HL-60/S4 treated with phorbol 12-myristate 13-acetate at 8.2 ng/mL for 4 days and 3 days (cell line): ENCODE data around the gene CFAP57.
"Not testable (repeated sequence)": the region's sequence is repeated elsewhere in the genome, so short reads cannot be mapped to it uniquely, and the experiment has no call there.

Experiments
- in situ Hi-C: fragments of 300-500 bp; cut with MboI; formaldehyde crosslinking; loops from 2 replicates; pipeline ENCODE4 v1.15.0; 2022; ENCODE audit warnings: low sequenced_read_pairs

CFAP57 gene

GRCh38 chr1:43171876-43172526 lies at the start of gene CFAP57, which contains the start of gene EBNA1BP2:
Gene CFAP57, plus strand, starts transcription at chr1:43172330. Its CDS starts 424 bp downstream, at chr1:43172754.
Gene EBNA1BP2, minus strand, starts transcription at chr1:43172290. Its CDS starts 172 bp downstream, at chr1:43172118.
- in situ Hi-C loops: no loop called here

DNA sequence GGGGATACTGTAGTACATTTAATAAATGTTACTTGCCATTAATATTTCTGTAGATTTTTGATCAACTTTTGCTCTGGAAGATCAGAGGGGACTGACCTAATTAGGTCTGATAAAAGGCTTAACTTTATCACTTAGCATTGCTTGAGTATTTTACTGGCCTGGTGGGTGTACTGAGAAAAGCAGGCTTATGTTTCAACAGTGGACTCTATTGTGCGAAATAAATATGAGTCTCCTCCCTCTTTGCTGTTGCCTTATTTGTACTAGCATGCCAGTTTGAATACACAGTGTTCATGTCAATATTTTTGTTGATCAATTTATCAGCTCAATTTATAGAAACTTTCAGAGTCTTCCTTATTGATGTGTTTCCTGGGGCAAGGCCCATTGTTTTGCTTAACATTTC lies 49.1 kb upstream of the CFAP57 start:
- in situ Hi-C loops: no loop called here

GRCh38 chr1:43128816-43129215 lies 43.3 kb upstream of the CFAP57 start:
- in situ Hi-C loops: no loop called here

DNA sequence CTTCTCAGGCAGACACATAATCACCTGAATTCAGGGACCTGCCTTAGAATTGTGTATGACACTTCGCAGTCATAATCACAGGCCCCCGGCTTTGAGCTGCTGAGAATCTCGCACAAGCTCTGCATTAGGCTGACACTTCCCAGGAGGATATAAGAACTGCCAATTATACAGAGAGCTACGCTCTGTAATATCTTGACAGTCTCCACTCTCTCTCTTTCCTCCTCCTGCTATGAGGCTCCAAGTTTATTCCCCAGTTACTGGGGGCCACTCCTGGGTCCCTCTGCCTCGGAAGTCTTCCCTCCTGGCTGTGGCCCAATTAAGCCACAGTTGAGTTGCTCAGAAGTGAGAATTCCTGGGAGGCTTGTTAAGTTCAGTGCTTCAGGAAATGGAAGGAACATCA lies 42.7 kb upstream of the CFAP57 start:
- in situ Hi-C loops: no loop called here

DNA sequence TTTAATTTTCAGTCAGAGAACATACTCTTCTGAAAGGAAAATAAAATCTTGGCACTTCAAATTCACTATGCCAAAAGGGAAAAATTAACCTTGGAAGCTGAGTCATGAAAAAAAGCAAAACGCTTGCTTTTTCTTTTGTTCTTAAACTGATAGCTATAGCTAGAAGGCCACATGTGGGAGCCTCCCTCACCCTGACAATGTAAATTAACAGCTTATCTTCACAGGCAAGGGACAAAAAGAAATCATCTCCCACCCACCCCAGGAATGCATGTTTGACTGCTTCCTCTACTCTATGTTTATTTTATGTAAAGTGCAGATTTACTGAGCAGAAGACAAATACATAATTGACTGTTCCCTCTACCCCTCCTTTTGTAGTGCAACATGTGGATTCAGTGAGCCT lies 38.1 kb upstream of the CFAP57 start:
- in situ Hi-C loops: no loop called here

DNA sequence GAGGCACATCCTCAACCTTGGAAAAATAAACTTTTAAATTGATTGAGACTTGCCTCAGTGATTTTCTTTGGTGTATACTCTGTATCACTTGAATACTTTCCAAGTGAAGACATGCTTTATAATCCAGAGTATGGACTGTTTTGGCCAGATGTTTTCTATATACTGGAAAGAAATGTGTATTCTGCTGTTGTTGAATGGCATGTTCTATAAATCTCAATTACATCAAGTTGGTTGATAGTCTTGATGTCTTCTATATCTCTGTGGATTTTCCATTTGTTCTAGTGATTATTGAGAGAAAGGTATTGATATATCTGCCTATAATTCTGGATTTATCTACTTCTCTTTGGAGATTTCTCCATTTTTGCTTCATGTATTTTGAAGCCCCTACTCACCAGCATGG lies 37.5 kb upstream of the CFAP57 start:
- in situ Hi-C loops: no loop called here

DNA sequence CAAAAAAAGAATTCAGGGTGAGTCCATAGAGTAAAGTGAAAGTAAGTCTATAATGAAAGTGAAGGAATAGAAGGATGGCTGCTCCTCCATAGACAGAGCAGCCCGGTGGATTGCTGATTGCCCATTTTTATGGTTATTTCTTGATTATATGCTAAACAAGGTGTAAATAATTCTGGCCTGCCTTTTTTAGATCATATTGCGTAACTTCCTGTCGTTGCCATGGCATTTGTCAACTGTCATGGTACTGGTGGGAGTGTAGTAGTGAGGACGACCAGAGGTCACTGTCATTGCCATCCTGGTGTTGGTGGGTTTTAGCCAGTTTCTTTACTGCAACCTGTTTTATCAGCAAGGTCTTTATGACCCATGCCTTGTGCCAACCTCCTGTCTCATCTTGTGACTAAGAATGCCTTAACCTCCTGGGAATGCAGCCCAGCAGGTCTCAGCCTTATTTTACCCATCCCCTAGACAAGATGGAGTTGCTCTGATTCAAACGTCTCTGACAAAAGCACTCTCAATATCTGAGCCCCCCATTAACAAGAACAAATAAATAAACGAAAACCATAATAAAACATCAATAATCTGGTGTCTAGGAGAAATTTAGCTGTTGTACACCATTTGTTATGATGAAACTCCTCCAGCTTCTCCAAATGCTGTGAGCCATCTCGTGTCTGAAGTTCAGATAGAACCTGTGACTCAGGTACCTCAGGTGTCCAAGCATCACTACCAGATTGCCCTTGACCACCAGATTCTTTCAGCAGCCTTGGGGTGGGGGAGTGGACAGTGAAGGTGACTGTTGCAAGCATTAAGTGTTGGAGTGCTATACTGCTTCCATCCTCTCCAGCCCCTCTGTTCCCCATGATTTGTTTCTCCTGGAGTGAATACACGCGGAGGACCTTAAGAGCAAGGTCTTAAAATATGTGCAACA lies 36.0 kb upstream of the CFAP57 start:
- in situ Hi-C loops: no loop called here

- in situ Hi-C loops: no loop called here
Observed at GRCh38 chr1:43137445-43138052, 34.6 kb upstream of the CFAP57 start.

DNA sequence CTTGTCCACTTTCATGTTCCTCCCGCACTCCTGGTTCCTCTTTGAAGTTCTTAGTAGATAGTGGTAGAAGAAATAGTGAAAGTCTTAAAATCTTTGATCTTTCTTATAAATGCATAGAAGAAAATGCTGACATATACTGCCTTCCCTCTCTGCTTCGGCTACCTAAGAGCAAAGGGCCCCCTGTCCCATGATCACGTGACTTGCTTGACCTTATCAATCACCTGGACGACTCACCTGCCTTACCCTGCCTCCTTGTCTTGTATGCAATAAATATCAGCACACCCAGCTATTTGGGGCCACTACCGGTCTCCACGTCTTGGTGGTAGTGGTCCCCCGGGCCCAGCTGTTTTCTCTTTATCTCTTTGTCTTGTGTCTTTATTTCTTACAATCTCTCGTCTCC lies 32.8 kb upstream of the CFAP57 start:
- in situ Hi-C loops: not testable (repeated sequence)

DNA sequence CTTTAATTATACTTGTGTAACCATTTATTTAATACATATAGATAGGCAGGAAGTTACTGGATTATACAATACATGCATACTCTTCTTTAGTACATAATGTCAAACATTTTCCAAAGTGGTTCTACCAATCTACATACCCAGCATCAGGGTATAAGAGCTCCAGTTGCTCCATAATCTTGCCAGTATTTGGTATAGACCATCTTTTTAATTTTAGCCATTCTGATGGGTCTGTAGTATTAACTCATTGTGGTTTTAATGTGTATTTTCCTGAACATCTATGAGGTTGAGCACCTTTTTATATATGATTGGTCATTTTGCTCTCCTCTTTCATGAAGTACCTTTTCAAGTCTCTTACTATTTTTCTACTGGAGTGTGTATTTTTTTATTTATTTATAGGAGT lies 32.1 kb upstream of the CFAP57 start:
- in situ Hi-C loops: no loop called here

DNA sequence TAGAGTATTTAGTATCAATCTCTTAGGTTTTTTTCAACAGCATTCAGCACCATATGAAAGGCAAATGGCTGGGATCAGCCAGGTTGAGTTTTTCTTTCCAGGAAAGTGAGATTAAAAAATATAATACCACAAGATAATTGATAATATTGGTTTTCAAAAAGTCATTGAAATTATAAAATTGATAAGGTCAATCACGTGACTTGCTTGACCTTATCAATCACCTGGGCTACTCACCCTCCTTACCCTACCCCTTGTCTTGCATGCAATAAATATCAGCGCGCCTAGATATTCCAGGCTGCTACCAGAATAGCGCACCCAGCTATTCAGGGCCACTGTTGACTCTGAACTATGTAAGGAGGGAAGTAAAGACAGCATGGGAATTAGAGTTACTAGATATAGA lies 31.5 kb upstream of the CFAP57 start:
- in situ Hi-C loops: no loop called here

DNA sequence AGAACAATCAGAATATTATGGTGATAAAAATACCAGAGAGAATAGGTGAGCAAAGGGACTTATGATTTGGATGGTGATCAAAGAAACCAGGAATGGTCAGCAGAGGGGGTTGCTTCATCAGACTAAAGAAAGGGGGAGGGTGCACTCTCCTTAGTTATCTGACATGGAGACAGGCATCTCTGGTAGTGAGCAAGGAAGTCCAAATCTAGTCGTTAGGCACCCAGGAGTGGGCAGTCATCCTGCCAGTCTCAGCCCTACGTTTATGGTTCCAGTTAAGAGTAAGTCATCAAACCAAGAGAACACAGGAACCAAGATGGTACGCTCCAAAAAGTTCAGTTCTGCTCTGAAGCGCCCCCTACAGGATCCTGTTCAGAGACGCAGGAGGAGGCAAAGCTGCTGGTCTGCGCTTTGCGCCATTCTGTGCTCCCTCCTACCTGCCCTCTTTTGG lies 28.7 kb upstream of the CFAP57 start:
- in situ Hi-C loops: no loop called here

GRCh38 chr1:43144237-43144636 lies 27.9 kb upstream of the CFAP57 start:
- in situ Hi-C loops: no loop called here

DNA sequence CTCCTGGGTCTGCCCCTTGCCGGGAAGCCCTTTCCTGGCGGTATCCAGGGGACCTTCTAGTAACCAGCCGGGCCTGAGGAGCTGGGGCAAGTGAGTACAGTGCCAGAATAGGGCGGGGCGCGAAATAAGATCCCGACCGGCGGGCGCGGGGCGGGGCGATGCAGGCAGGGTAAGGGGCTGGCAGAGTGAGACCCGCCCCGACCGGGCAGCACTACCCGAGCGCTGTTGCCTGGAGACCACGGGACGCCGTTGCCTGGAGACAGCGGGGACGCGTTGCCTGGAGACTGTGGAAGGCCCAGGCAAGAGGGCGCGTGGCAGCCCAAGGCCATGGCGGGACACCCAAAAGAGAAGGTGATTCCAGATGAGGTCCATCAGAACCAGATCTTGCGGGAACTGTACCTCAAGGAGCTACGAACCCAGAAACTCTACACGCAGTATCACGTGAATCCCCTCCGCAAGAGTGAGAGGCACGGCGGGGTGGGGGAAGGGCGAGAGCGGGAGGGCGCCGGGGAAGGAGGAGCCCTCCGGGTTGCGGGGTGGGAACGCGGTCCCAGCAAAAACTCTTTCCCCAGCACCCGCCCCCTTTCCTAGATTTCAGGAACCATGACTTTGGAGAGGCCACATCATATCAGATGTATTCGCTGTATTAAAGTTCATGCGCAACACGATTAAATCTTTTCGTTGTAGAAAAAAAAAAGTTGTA lies 24.4 kb upstream of the CFAP57 start:
- in situ Hi-C loops: no loop called here

- in situ Hi-C loops: no loop called here
Observed at GRCh38 chr1:43149889-43150288, 22.2 kb upstream of the CFAP57 start.

- in situ Hi-C loops: no loop called here
Observed at GRCh38 chr1:43152866-43153265, 19.3 kb upstream of the CFAP57 start.

- in situ Hi-C loops: no loop called here
Observed at GRCh38 chr1:43153443-43153842, 18.7 kb upstream of the CFAP57 start.

DNA sequence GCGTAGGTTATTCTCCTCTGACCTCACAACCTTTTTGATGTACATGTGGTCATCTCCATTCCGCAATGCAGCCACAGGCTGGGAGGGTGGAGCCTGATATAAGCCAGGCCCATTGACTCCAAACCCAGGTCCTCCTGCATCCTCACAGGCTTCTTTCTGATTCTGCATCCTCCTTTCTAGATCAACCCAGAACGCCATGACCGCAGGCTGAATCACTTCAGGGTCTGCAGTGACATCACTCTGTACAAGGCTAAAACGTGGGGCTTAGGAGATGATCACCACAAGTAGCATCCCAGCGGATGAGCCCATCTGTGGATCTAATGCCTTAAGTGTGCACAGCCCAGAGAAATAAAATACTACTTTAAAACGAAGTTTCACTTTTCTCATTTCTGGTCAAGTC lies 16.1 kb upstream of the CFAP57 start:
- in situ Hi-C loops: no loop called here

GRCh38 chr1:43165162-43165561 lies 7.0 kb upstream of the CFAP57 start:
- in situ Hi-C loops: no loop called here

DNA sequence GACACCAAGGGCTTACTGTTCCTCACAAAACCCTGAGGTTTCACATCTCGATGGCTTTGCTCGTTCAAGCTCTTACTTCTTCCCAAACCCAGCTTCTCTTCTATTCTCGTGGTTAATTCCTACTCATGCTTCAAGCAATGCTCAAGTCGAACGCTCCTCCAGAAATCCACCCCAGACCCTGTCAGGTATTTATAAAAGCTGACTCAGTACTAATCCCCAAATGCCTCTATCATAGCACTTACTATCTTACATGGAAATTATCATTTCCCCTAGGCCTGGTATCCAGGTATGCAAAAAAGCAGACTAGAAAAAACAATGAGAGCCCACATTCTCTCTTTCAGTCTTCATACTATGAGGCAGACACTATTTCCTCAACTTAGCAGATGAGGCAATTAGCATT lies 6.4 kb upstream of the CFAP57 start:
- in situ Hi-C loops: no loop called here

DNA sequence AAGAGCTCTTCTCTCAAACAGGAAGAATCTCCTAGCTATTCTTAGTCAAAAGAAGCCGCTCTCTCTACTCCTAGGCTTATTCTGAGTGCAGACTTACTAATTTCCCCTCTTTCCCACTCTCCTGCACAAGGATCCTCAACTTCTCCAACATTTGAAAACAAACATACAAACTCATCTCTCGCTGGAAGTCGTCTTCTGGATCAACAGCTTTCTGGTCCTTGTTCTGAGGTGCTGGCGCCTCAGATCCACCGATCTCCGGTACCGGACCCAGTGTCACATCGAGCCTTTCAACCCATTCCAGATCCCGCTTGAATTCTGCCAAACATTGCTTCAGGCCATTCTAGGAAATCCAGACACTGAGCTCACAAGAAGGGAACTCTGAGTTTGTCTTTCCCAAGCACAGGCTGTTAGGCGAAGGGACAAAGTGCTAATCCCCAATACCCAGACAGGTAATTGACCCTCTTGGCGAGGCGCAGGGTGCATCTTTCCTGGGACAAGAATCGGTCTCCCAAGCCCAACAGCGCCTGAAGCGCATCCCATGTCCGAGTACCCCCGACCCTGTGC lies 736 bp upstream of the CFAP57 start:
- in situ Hi-C loops: no loop called here
